C4-2B (cell line): ENCODE measurements around the gene KDELR3.

ENCODE experiments used
- ZFX ChIP-seq: fragments of 450-650 bp; IDR thresholded peaks from 2 replicates; pipeline ENCODE4 v1.6.1; 2017
- TF ChIP-seq, protein P1 (sequence below): fragments of 450-650 bp; conservative IDR thresholded peaks from 2 replicates; pipeline ENCODE4 v1.5.1; 2017; ENCODE audit warnings: mild to moderate bottlenecking

DNA sequence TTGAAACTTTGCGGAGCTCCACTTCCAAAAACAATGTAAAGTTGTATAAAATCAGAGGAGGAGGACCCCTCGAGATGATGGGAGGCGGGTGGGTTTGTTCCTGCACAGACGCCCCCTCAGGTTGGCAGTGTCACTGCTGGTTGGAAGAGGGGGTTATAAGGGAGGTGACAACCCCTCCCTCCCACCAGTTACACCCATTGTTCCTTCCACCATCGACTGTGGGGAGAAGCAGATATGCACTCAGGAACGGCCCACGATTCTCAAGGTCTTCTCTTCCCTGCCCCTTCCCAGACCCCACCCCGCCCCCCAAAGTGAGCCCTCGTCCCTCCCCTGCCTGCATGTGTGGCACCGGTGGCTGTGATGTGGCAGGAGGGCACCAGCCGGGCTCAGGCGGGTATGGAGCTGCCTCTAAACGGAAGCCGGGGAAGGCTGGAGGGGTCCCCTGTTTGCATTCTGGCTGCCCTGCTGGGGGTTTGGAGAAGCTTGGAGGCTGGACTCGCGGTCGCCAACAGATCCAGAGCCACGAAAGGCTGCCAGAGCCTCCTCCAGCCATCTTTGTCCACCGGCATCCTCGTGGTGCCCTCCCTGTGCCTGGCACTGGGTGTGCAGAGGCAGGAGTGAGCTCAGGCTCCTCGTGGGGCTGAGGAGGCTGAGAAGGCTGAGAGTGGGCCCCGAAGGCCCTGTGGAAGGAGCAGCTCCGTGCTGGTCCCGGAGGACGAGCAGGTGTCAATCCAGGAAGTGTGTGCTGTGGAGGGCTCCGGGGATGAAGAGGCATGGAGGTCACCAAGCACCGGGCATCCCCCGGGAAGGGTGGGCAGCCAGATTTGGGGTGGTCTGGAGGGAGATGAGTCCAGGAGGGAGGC lies 778 bp downstream of the KDELR3 start:
- TF ChIP-seq, protein P1, sequence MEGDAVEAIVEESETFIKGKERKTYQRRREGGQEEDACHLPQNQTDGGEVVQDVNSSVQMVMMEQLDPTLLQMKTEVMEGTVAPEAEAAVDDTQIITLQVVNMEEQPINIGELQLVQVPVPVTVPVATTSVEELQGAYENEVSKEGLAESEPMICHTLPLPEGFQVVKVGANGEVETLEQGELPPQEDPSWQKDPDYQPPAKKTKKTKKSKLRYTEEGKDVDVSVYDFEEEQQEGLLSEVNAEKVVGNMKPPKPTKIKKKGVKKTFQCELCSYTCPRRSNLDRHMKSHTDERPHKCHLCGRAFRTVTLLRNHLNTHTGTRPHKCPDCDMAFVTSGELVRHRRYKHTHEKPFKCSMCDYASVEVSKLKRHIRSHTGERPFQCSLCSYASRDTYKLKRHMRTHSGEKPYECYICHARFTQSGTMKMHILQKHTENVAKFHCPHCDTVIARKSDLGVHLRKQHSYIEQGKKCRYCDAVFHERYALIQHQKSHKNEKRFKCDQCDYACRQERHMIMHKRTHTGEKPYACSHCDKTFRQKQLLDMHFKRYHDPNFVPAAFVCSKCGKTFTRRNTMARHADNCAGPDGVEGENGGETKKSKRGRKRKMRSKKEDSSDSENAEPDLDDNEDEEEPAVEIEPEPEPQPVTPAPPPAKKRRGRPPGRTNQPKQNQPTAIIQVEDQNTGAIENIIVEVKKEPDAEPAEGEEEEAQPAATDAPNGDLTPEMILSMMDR: no peak
- no peak for TF ChIP-seq ZFX
